Dermis microvascular lymphatic vessel endothelial cell (primary cell): ENCODE measurements around the gene WRAP73. TPM values are rescaled to one million over a fixed set of nuclear protein-coding genes. Genes with fewer than 3 reads are reported as not detected.
"Not testable (repeated sequence)": the region's sequence is repeated elsewhere in the genome, so short reads cannot be mapped to it uniquely, and the experiment has no call there.

ENCODE experiments used
- DNase-seq, 2 donors: peaks; one replicate each; pipeline versions ENCODE4 v3.0.0 to v3.0.0-alpha.2; 2010; ENCODE audit warnings: low read depth in 2 of 2
- total RNA-seq: library from RNA; depleted of rRNA; stranded (reverse); fragments of >200 nt; gene quantifications from 2 replicates; pipeline ENCODE4 v1.2.1, GENCODE V29; 2014

WRAP73 gene
- total RNA-seq, 1 donor from 2014 or later: 16.2 TPM

GRCh38 chr1:3631320-3632260 lies 18.3 kb downstream of the WRAP73 start:
- DNase-seq: no peak

- DNase-seq: no peak
Measured at GRCh38 chr1:3630914-3631313, 19.0 kb downstream of the WRAP73 start.

- no peak for DNase-seq
Measured at GRCh38 chr1:3630161-3630611, 19.7 kb downstream of the WRAP73 start.

GRCh38 chr1:3629561-3630160 lies 20.2 kb downstream of the WRAP73 start:
- no peak for DNase-seq

- DNase-seq: no peak
Measured at GRCh38 chr1:3628445-3628844, 21.5 kb downstream of the WRAP73 start.

- no peak for DNase-seq
Measured at GRCh38 chr1:3627515-3628253, 22.2 kb downstream of the WRAP73 start.

- DNase-seq: no peak
Measured at GRCh38 chr1:3626025-3626424, 23.9 kb downstream of the WRAP73 start.

GRCh38 chr1:3625151-3625907 lies 24.6 kb downstream of the WRAP73 start:
- peak in 1 of 2 donors; percentile 76 for DNase-seq

GRCh38 chr1:3624200-3625136 lies 25.4 kb downstream of the WRAP73 start, which contains the start of gene TPRG1L:
Gene TPRG1L, plus strand, starts transcription at chr1:3625015. Its CDS starts 58 bp downstream, at chr1:3625073.
- peak; percentile 81 to 95 for DNase-seq

GRCh38 chr1:3623441-3624199 lies 26.3 kb downstream of the WRAP73 start:
- DNase-seq: no peak

GRCh38 chr1:3622102-3622501 lies 27.8 kb downstream of the WRAP73 start:
- not testable (repeated sequence) for DNase-seq

- peak in 1 of 2 donors; percentile 24 for DNase-seq
Measured at GRCh38 chr1:3621151-3621671, 28.7 kb downstream of the WRAP73 start.

GRCh38 chr1:3620708-3621107 lies 29.2 kb downstream of the WRAP73 start:
- no peak for DNase-seq

- peak; percentile 66 to 78 for DNase-seq
Measured at GRCh38 chr1:3618881-3619671, 30.8 kb downstream of the WRAP73 start.

GRCh38 chr1:3618531-3618880 lies 31.4 kb downstream of the WRAP73 start:
- DNase-seq: no peak

- DNase-seq: no peak
Measured at GRCh38 chr1:3617806-3618345, 32.0 kb downstream of the WRAP73 start.

GRCh38 chr1:3616861-3617260 lies 33.0 kb downstream of the WRAP73 start:
- DNase-seq: no peak
